T-cell (primary cell): ENCODE measurements around the gene C12orf75. TPM values are rescaled to one million over a fixed set of nuclear protein-coding genes. Genes with fewer than 3 reads are reported as not detected.
"Not testable (repeated sequence)": the region's sequence is repeated elsewhere in the genome, so short reads cannot be mapped to it uniquely, and the experiment has no call there.

Experiments
- ATAC-seq, 4 experiments: fragments of 200-7000 bp in 3 of 4; fragments of 150-1000 bp in 1 of 4; cut with Tn5 transposase; replicated peaks in 1 of 4; 1 replicate in 3 of 4; 2 replicates in 1 of 4; pipeline ENCODE4 v1.10.0; 2021; ENCODE audit warnings: moderate library complexity in 3 of 4, mild to moderate bottlenecking in 2 of 4, moderate number of reproducible peaks in 1 of 4
- CTCF ChIA-PET, 2 donors: fragments of 300-600 bp; sonication (Branson Sonifier 250); formaldehyde crosslinking; loops; one replicate each; lab custom pipeline; 2022; ENCODE audit warnings: antibody characterized with exemption in 2 of 2; lab: Charles Lee
- POLR2A ChIA-PET, 2 donors: fragments of 300-600 bp; sonication (Branson Sonifier 250); formaldehyde crosslinking; loops; one replicate each; lab custom pipeline; 2022; ENCODE audit warnings: antibody characterized with exemption in 2 of 2; lab: Charles Lee
- DNase-seq, 35 experiments: peaks; one replicate each; pipeline versions ENCODE4 v3.0.0 to v3.0.0-alpha.2; 2013 to 2023
- H3K27ac ChIP-seq: one replicate; pipeline ENCODE4 v1.5.1; 2013; ENCODE audit warnings: low read length
- H3K27me3 ChIP-seq, 2 experiments: replicated peaks in 1 of 2; 1 replicate in 1 of 2; 2 replicates in 1 of 2; pipeline versions ENCODE4 v1.6.1 to v1.7.0; 2013; ENCODE audit warnings: low read length in 1 of 2, mixed read lengths in 1 of 2; ENCODE audit not compliant: control insufficient read depth in 2 of 2, insufficient read depth in 2 of 2; ENCODE audit errors: extremely low read depth in 1 of 2
- H3K36me3 ChIP-seq, 2 donors: 1 replicate in 1 of 2; 2 replicates in 1 of 2; pipeline versions ENCODE4 v1.6.1 to v1.7.0; 2013; ENCODE audit warnings: low read length in 1 of 2; ENCODE audit not compliant: control insufficient read depth in 2 of 2, insufficient read depth in 1 of 2; ENCODE audit errors: extremely low read depth in 1 of 2
- H3K4me1 ChIP-seq, 2 experiments: 1 replicate in 1 of 2; 2 replicates in 1 of 2; pipeline versions ENCODE4 v1.6.1 to v1.7.0; 2013; ENCODE audit warnings: low read length in 2 of 2, mixed read lengths in 1 of 2; ENCODE audit not compliant: insufficient read depth in 2 of 2, control insufficient read depth in 1 of 2; ENCODE audit errors: extremely low read depth in 1 of 2
- H3K4me3 ChIP-seq, 2 donors: 1 replicate in 1 of 2; 2 replicates in 1 of 2; pipeline versions ENCODE4 v1.5.1 to v1.7.0; 2013; ENCODE audit warnings: mild to moderate bottlenecking in 2 of 2, low read length in 1 of 2, moderate library complexity in 1 of 2; ENCODE audit not compliant: control insufficient read depth in 1 of 2; ENCODE audit errors: extremely low read depth in 1 of 2
- H3K9me3 ChIP-seq: 2 replicates; pipeline ENCODE4 v1.7.0; 2013
- H3K27ac Mint-ChIP-seq, 2 donors: one replicate each; pipeline ENCODE4 v1.8.0; 2020 to 2021; ENCODE audit warnings: mild to moderate bottlenecking in 2 of 2, mixed read lengths in 2 of 2
- H3K27me3 Mint-ChIP-seq, 2 donors: one replicate each; pipeline ENCODE4 v1.8.0; 2021 to 2022; ENCODE audit warnings: mixed read lengths in 2 of 2
- H3K36me3 Mint-ChIP-seq: one replicate; pipeline ENCODE4 v1.8.0; 2021; ENCODE audit warnings: mixed read lengths
- H3K4me1 Mint-ChIP-seq, 3 donors: one replicate each; pipeline ENCODE4 v1.8.0; 2020 to 2022; ENCODE audit warnings: mixed read lengths in 3 of 3, mild to moderate bottlenecking in 1 of 3
- H3K4me3 Mint-ChIP-seq, 3 donors: one replicate each; pipeline ENCODE4 v1.8.0; 2020 to 2022; ENCODE audit warnings: mild to moderate bottlenecking in 3 of 3, mixed read lengths in 3 of 3, moderate library complexity in 3 of 3
- H3K9me3 Mint-ChIP-seq, 3 donors: one replicate each; pipeline ENCODE4 v1.8.0; 2020 to 2022; ENCODE audit warnings: mixed read lengths in 3 of 3
- whole genome bisulfite sequencing: methylation state at CpG from one replicate; pipeline ENCODE4 v1.1.5; 2013; ENCODE audit warnings: missing lambda C conversion rate; ENCODE audit not compliant: insufficient coverage; 5-methylcytosine and 5-hydroxymethylcytosine counted together
- total RNA-seq, 35 experiments: library from RNA in 6 of 35; stranded (reverse) in 6 of 35; fragments of 120-200 nt in 1 of 35; gene quantifications; one replicate each; pipeline versions ENCODE4 v1.2.1 to v1.2.4 and lab custom pipeline; 2013 to 2026

Gene C12orf75
- total RNA-seq, 5 donors from 2014 or later (not counting 1 experiment from before 2014, with no cell fraction given): 14.9 to 50.1 (median 20.2) TPM

DNA sequence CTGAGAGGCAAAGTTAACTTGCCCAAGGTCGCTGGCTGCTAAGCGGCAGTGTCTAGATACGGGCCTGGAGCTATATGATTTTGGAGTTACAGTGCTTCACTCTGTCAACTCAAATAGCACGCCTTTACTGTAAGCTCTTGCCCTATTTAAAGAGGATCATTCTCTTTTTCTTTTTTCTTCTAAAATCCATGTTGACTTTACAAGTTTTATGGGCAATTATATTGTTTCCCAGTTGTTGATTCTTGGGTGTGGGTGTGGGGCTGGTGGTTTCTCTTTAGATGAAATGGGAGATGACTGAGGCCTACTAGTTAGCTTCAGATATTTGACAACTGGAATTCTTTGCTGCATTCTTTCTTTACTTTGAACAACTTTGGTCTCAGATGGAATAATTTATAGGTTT lies 70.7 kb downstream of the C12orf75 start:
- peaks cover 28% of the 10 kb centered on the region for H3K36me3 Mint-ChIP-seq
- POLR2A ChIA-PET: no interaction called here
- DNase-seq: no peak

DNA sequence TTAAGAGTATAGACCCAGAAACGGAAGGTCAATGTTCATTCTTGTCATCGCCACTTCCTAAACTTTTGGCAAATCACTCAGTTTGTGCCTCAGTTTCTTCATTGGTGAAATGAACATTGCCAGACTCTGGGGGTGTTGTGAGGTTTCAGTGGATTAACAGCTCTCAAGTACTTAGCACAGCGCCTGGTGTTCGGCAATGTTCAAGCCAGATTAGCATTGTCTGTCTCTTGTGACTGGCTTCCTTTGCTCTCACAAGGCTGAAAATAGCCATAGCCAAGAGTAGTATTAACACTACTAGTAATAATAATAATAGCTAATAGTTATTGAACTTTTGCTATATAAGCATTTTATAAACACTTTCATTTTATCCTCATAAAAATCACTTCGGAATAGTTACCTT lies 71.9 kb downstream of the C12orf75 start:
- Histone ChIP-seq H3K27ac (no peak overlapping the region), H3K4me1 (no peaks in the 10 kb centered on the region), H3K36me3 (no peaks in the 10 kb centered on the region), H3K4me3 (no peak overlapping the region), H3K9me3 (no peaks in the 10 kb centered on the region), H3K27me3 (no peaks in the 10 kb centered on the region)
- H3K36me3 Mint-ChIP-seq: peaks cover 28% of the 10 kb centered on the region
- POLR2A ChIA-PET: no interaction called here
- WGBS: 100% methylated on average over 2 of the region's 5 CpGs
- no peak overlapping the region for H3K27ac Mint-ChIP-seq
- H3K27me3 Mint-ChIP-seq: no peaks in the 10 kb centered on the region
- no peak overlapping the region for H3K4me3 Mint-ChIP-seq
- no peaks in the 10 kb centered on the region for H3K4me1 Mint-ChIP-seq
- CTCF ChIA-PET: interaction anchor here in 1 of 2 donors (0.6 kb wide), 1 partner anchor 18 kb away, joined by 3 read pairs; no protein-coding TSS in a partner anchor
- H3K9me3 Mint-ChIP-seq: peaks cover 7 to 18% (median 9%) of the 10 kb centered on the region in 3 donors
- DNase-seq: no peak
- ATAC-seq: no peak

More for the DNA sequence above, 70.7 kb downstream of the C12orf75 start:
- Mint-ChIP-seq H3K27me3 (no peaks in the 10 kb centered on the region), H3K27ac (no peak overlapping the region), H3K9me3 (peaks cover 7 to 18% (median 9%) of the 10 kb centered on the region in 3 donors), H3K4me3 (no peak overlapping the region), H3K4me1 (no peaks in the 10 kb centered on the region)
- ATAC-seq: no peak
- CTCF ChIA-PET: interaction anchor here in 1 of 2 donors (0.7 kb wide), 2 partner anchors 178 to 1234 kb away, joined by 4 to 5 read pairs; no protein-coding TSS in a partner anchor
- Histone ChIP-seq H3K9me3 (no peaks in the 10 kb centered on the region), H3K27ac (no peak overlapping the region), H3K27me3 (no peaks in the 10 kb centered on the region), H3K4me3 (no peak overlapping the region), H3K4me1 (no peaks in the 10 kb centered on the region), H3K36me3 (no peaks in the 10 kb centered on the region)
- no CpG with 5 or more reads among the region's 4 CpGs for WGBS

DNA sequence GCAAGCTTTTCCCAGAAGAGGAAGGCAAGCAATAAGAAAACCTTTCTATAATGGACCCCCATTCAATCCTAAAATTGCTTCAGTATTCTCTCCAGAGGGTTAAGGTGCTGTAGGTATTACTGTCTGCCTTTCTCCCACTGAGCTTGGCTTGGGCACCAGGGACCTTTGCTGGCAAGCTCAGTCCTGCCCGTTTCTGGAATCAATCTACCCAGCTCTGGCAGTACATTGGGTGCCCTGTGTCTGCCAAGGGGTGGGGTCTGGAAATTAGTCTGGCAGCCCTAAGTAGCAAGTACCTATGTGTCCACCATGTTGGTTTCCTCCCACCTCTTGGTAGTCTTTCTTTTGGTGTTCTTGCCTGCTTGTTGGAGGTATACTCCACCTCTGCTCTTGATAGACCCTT lies 72.6 kb downstream of the C12orf75 start:
- no peak overlapping the region for H3K27ac Mint-ChIP-seq
- no peak overlapping the region for H3K4me3 ChIP-seq
- H3K27me3 ChIP-seq: no peaks in the 10 kb centered on the region
- H3K36me3 Mint-ChIP-seq: peaks cover 27% of the 10 kb centered on the region
- H3K9me3 ChIP-seq: no peaks in the 10 kb centered on the region
- no CpG with 5 or more reads among the region's 1 CpG for WGBS
- DNase-seq (no peak), ATAC-seq (no peak)
- no peaks in the 10 kb centered on the region for H3K27me3 Mint-ChIP-seq
- ChIA-PET CTCF (no interaction called here), POLR2A (no interaction called here)
- H3K27ac ChIP-seq: no peak overlapping the region
- peaks cover 7 to 17% (median 7%) of the 10 kb centered on the region in 3 donors for H3K9me3 Mint-ChIP-seq
- no peak overlapping the region for H3K4me3 Mint-ChIP-seq
- H3K36me3 ChIP-seq: no peaks in the 10 kb centered on the region
- no peaks in the 10 kb centered on the region for H3K4me1 Mint-ChIP-seq
- no peaks in the 10 kb centered on the region for H3K4me1 ChIP-seq

DNA sequence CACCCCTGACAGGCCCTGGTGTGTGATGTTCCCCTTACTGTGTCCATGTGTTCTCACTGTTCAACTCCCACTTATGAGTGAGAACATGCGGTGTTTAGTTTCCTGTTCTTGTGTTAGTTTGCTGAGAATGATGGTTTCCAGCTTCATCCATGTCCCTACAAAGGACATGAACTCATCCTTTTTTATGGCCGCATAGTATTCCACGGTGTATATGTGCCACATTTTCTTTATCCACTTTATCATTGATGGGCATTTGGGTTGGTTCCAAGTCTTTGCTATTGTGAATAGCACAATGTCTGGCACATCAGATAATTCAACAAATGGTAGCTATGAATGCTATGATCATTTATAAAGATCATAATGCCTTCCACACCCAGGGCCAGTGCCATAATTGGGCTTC lies 73.6 kb downstream of the C12orf75 start:
- H3K4me3 ChIP-seq, DNase-seq, ATAC-seq, CTCF ChIA-PET, H3K4me3 Mint-ChIP-seq, H3K27ac Mint-ChIP-seq, H3K9me3 Mint-ChIP-seq, POLR2A ChIA-PET, H3K9me3 ChIP-seq, H3K27ac ChIP-seq, H3K4me1 Mint-ChIP-seq, H3K27me3 ChIP-seq, H3K36me3 ChIP-seq, H3K27me3 Mint-ChIP-seq, H3K4me1 ChIP-seq: not testable (repeated sequence)
- WGBS: no CpG with 5 or more reads among the region's 3 CpGs
- peaks cover 18% of the 10 kb centered on the region for H3K36me3 Mint-ChIP-seq

DNA sequence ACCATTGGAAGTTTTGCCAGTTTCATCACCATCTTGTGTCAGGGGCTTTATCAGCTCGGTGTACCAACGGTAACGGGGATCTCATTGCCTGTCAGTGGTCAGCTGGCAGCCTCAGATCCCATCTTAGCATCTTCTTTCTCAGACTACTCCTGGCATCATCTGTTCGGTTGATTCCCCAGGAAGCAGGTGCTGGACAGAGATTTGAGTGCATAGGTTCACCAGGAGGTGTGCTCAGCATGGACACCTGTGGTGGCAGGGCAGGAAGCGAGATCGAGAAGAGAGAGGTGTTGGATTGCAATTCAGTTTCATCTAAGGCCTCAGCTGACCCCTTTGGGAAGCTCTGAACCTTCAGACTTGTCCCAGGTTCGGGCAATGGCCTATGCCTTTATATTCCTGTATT lies 76.0 kb downstream of the C12orf75 start:
- peaks cover 14% of the 10 kb centered on the region for H3K36me3 Mint-ChIP-seq
- CTCF ChIA-PET: no interaction called here

DNA sequence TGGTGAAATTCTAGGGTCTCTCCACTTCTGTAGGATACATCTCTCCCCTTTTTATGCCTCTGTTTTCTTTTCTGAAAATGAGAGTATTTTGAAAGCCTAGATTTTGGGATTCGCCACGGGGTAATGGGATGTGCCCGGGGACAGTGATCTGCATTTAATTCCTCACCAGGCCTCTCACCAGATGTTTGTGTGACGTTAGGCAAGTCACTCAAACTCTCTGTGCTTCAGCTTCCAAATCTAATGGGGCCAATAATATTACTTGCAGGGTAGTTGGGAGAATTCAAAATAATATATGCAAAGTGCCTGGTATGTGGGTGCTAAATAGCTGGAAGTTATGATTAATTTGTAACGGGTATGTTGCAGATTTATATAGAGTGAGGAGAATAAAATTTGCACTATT lies 78.8 kb downstream of the C12orf75 start:
- ChIA-PET CTCF (interaction anchor here in 1 of 2 donors (0.5 to 0.7 kb wide), 2 partner anchors 26 to 55 kb away, joined by 3 to 5 read pairs; no protein-coding TSS in a partner anchor), POLR2A (no interaction called here)
- H3K9me3 Mint-ChIP-seq: peaks cover 0 to 7% (median 0%) of the 10 kb centered on the region in 3 donors
- peak overlapping the region in 2 of 3 donors; percentile 18 to 76 for H3K4me3 Mint-ChIP-seq
- no peaks in the 10 kb centered on the region for H3K9me3 ChIP-seq
- H3K27me3 Mint-ChIP-seq: no peaks in the 10 kb centered on the region
- H3K36me3 ChIP-seq: no peaks in the 10 kb centered on the region
- H3K27ac Mint-ChIP-seq: no peak overlapping the region
- DNase-seq (no peak), ATAC-seq (no peak)
- peaks cover 3 to 9% of the 10 kb centered on the region in 2 experiments for H3K4me1 ChIP-seq
- WGBS: 60% methylated on average over 1 of the region's 5 CpGs
- no peak overlapping the region for H3K27ac ChIP-seq
- peaks cover 10% of the 10 kb centered on the region for H3K36me3 Mint-ChIP-seq
- H3K4me3 ChIP-seq: no peak overlapping the region
- H3K4me1 Mint-ChIP-seq: peaks cover 17 to 22% (median 20%) of the 10 kb centered on the region in 3 donors
- no peaks in the 10 kb centered on the region for H3K27me3 ChIP-seq

More for the DNA sequence above, 76.0 kb downstream of the C12orf75 start:
- Histone ChIP-seq H3K4me3 (no peak overlapping the region), H3K4me1 (peaks cover 3 to 9% of the 10 kb centered on the region in 2 experiments), H3K27ac (no peak overlapping the region), H3K36me3 (no peaks in the 10 kb centered on the region), H3K9me3 (no peaks in the 10 kb centered on the region), H3K27me3 (no peaks in the 10 kb centered on the region)
- 85% methylated on average over 5 of the region's 7 CpGs for WGBS
- H3K4me1 Mint-ChIP-seq: peaks cover 17 to 22% (median 20%) of the 10 kb centered on the region in 3 donors
- H3K9me3 Mint-ChIP-seq: peaks cover 0 to 10% (median 0%) of the 10 kb centered on the region in 3 donors
- POLR2A ChIA-PET: no interaction called here
- H3K27ac Mint-ChIP-seq: no peak overlapping the region
- ATAC-seq (no peak), DNase-seq (no peak)
- no peaks in the 10 kb centered on the region for H3K27me3 Mint-ChIP-seq
- H3K4me3 Mint-ChIP-seq: no peak overlapping the region
